Skin of body (tissue), 2 donors: Measurements from ENCODE around the gene CX3CL1. TPM values are rescaled to one million over a fixed set of nuclear protein-coding genes. Genes with fewer than 3 reads are reported as not detected.

Experiments used
- small RNA-seq: library from RNA; depleted of rRNA; stranded (forward); fragments of <200 nt; gene quantifications from one replicate; pipeline ENCODE3, GENCODE V24; 2014; ENCODE audit warnings: low replicate concordance
- total RNA-seq: library from RNA; depleted of rRNA; stranded (reverse); fragments of >200 nt; gene quantifications from one replicate; pipeline ENCODE4 v1.2.3, GENCODE V29; 2014

CX3CL1 gene
- total RNA-seq, 1 donor from 2014 or later, result 2.6 TPM

Small RNA genes lying within 50 kb of the gene (small RNA-seq; reads per million reads assigned to genes)
- gene AC108081.1, result not detected

Other genes starting within 250 kb of the CX3CL1 start
- 39.9 TPM for gene PSME3IP1, start 186.5 kb upstream of the CX3CL1 start, total RNA-seq
- 39.9 TPM for gene RSPRY1, start 186.2 kb upstream of the CX3CL1 start, total RNA-seq
- gene ARL2BP, start 127.2 kb upstream of the CX3CL1 start, total RNA-seq, result 40.1 TPM
- gene PLLP, start 87.8 kb upstream of the CX3CL1 start, total RNA-seq, result 0.69 TPM
- 0.69 TPM for gene CCL22, start 13.7 kb upstream of the CX3CL1 start, total RNA-seq
- 0.49 TPM for gene CCL17, start 32.3 kb downstream of the CX3CL1 start, total RNA-seq
- gene CIAPIN1, start 74.9 kb downstream of the CX3CL1 start, total RNA-seq, result 40.9 TPM
- gene COQ9, start 75.0 kb downstream of the CX3CL1 start, total RNA-seq, result 27.1 TPM
- 71.1 TPM for gene POLR2C, start 90.2 kb downstream of the CX3CL1 start, total RNA-seq
- gene DOK4, start 114.0 kb downstream of the CX3CL1 start, total RNA-seq, result 12.6 TPM
- gene CCDC102A, start 164.1 kb downstream of the CX3CL1 start, total RNA-seq, result 8.0 TPM
- 0.20 TPM for gene ADGRG5, start 170.2 kb downstream of the CX3CL1 start, total RNA-seq